ENCODE measurements around the gene FFAR3. TPM values are rescaled to one million over a fixed set of nuclear protein-coding genes. Genes with fewer than 3 reads are reported as not detected.

Gene FFAR3
- total and polyA plus RNA-seq, 2 of the 13 experiments (the other 11 are each of a cell fraction or from before 2014, with no cell fraction given), result not detected

- TF ChIP-seq ZNF577 (CRISPR knock-in tag; IDR thresholded peaks at IDR 0.05; ENCODE audit: borderline replicate concordance, low read depth) (no peak), ZNF362 (CRISPR knock-in tag; IDR thresholded peaks at IDR 0.05; ENCODE audit: borderline replicate concordance) (0 out of 2 replicates have a peak, but pooled peaks have one; percentile 19), NONO (IDR thresholded peaks at IDR 0.05) (no peak), NONO (CRISPR knock-in tag; conservative IDR thresholded peaks at IDR 0.05) (no peak), ZNF382 (CRISPR knock-in tag; IDR thresholded peaks at IDR 0.05; ENCODE audit: borderline replicate concordance) (no peak), ZFX (CRISPR knock-in tag; IDR thresholded peaks at IDR 0.05; ENCODE audit: low read depth) (peak; percentile 51; the same call in 1 of the 2 replicates), ZSCAN22 (CRISPR knock-in tag; IDR thresholded peaks at IDR 0.05) (no peak), SP4 (CRISPR knock-in tag; IDR thresholded peaks at IDR 0.05) (0 out of 2 replicates have a peak, but pooled peaks have one; percentile 35), KLF13 (CRISPR knock-in tag; IDR thresholded peaks at IDR 0.05) (no peak), SMARCC2 (IDR thresholded peaks at IDR 0.05) (no peak), TBX2 (CRISPR knock-in tag; IDR thresholded peaks at IDR 0.05; ENCODE audit: borderline replicate concordance) (no peak), SETDB1 (CRISPR knock-in tag; IDR thresholded peaks at IDR 0.05; ENCODE audit: borderline replicate concordance) (no peak), WIZ (CRISPR knock-in tag; IDR thresholded peaks at IDR 0.05) (peak; percentile 70; the same call in 1 of the 2 replicates), BRF2 (CRISPR knock-in tag; IDR thresholded peaks at IDR 0.05) (no peak), MXI1 (IDR thresholded peaks at IDR 0.05; ENCODE audit: borderline replicate concordance, low read depth, low read length) (0 out of 3 replicates have a peak, but pooled peaks have one; percentile 15), NR3C1 (CRISPR knock-in tag; IDR thresholded peaks at IDR 0.05) (no peak), ZNF687 (CRISPR knock-in tag; IDR thresholded peaks at IDR 0.05) (peak; percentile 52)
Observed at GRCh38 chr19:35352448-35353304, 5.6 kb upstream of the FFAR3 start (continued).
